NCI-H226 (cell line): ENCODE measurements around the gene FLVCR2.

ENCODE experiments used
- DNase-seq: peaks from one replicate; pipeline ENCODE4 v3.0.0-alpha.2; 2015

Gene FLVCR2

GRCh38 chr14:75636100-75636692 lies 57.8 kb downstream of the FLVCR2 start:
- no peak for DNase-seq

DNA sequence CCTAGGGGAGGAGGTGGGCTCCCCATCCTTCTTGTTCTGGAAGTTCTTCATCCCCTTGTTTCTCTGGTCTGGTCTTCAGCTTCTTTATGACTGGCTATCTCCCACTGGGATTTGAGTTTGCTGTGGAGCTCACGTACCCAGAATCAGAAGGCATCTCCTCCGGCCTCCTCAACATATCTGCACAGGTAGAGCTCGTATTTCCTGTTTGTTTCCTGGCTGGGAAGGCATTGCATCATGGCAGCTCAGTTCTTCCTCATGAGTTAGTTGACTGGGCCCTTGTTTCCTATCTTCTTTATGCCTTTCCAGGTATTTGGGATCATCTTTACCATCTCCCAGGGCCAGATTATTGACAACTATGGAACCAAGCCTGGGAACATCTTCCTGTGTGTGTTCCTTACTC lies 62.5 kb downstream of the FLVCR2 start:
- no peak for DNase-seq

GRCh38 chr14:75643985-75644384 lies 65.6 kb downstream of the FLVCR2 start:
- DNase-seq = no peak

- DNase-seq = no peak
These were observed 66.6 kb downstream of the FLVCR2 start for GRCh38 chr14:75645056-75645455.

DNA sequence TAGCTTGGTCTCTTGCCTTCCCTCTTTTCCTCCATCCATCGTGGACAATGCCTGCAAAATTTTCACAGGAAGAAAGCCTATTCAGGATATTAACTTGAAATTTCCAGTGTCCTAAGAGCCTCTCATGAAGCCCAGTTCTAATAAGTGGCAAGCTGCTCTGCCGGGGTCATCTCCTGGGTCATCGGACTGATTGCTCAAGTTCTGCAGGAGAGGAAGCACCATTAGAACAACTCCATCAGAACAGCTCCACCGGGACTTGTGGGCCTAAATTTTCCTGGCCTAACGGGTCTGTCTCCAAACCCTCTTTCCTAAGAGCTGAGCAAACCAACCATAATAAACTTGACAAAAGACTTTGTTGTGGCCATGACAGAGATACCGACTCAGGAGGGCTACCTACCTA lies 68.3 kb downstream of the FLVCR2 start:
- no peak for DNase-seq

- peak; percentile 13 for DNase-seq
These were observed 69.2 kb downstream of the FLVCR2 start for GRCh38 chr14:75647640-75648039.

- peak; percentile 95 for DNase-seq
These were observed 69.8 kb downstream of the FLVCR2 start for GRCh38 chr14:75648066-75648838.

DNA sequence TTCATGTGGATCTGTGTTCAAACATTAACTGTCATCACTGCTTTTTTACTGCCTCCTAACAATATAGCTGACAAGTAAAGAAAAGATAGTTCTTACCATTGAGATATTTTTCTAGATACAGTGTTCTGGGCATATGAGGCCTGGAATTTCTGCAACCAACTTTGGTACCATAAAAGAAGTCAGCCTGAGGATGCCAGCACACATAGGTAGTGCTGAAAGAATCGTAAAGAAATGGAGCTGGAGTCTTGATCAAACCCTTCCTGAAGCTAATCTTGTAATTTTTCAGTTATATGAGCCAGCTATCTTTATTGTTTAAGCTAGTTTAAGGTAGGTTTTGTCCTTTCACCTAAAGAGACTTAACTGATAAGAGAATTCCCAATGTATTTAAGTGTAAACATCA lies 70.9 kb downstream of the FLVCR2 start:
- DNase-seq = no peak

DNA sequence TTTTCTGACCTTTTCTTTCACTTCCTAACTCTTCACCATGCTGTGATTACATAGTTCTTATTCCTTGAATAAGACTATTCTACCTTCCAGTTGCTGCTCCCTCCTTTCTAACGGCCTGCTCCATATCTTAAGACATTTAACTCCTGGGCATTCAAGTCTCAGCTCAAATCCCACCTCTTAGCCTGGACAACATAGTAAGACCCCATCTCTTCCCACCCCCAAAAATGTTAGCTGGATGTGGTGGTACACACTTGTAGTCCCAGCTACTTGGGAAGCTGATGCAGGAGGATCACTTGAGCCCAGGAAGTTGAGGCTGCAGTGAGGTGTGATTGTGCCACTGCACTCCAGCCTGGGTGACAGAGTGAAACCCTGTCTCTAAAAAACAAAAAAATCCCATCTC lies 71.4 kb downstream of the FLVCR2 start:
- DNase-seq = no peak

- no peak for DNase-seq
These were observed 72.0 kb downstream of the FLVCR2 start for GRCh38 chr14:75650253-75651058.

- no peak for DNase-seq
These were observed 75.1 kb downstream of the FLVCR2 start for GRCh38 chr14:75653563-75653962.

- DNase-seq = peak; percentile 32
These were observed 75.8 kb downstream of the FLVCR2 start for GRCh38 chr14:75654127-75654732.

DNA sequence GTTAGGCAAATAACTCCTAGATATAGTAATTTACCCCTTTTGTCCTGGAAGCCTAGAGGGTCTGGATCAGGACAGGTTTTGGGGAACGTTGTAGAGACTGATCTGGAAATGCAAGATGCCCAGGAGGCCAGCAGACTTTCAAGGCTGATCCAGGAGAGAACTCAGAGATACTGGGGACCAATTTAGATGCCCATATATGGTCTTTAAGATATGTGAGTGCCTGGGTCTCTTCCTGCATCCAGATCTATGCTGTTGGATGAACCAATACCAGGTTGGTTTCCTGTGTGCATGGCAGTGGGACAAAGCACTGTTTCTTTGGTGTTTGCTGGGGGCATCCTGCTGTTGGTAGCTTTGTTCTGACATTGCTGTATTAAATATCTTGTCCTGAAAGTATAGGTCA lies 76.8 kb downstream of the FLVCR2 start:
- DNase-seq = no peak

DNA sequence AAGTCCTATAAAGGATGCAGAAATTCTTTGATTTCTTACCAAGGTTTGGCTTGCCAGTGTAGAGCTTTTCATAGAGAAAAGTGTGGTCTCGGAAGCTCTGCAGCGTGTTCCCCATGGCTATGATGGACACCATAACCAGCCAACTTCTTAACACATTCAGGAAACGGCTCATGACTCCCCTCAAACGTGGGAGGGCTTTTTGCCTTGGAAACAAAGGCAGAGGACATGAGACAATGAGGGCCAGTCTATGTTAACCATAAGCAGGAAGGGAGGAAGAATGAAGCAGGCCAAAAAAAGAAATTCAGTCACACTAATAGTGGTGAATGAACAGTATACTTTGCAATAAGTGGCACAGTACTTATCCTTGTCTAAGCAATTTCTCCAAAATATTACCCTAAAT lies 78.9 kb downstream of the FLVCR2 start:
- no peak for DNase-seq

GRCh38 chr14:75658957-75659356 lies 80.5 kb downstream of the FLVCR2 start:
- no peak for DNase-seq

GRCh38 chr14:75660238-75660629 lies 81.8 kb downstream of the FLVCR2 start:
- DNase-seq = no peak

- peak; percentile 99 for DNase-seq
These were observed 82.4 kb downstream of the FLVCR2 start, which contains the start of the genes ERG28 and TTLL5 for GRCh38 chr14:75660630-75661498. TSS of gene ERG28 (minus strand) at chr14:75660876. CDS start at chr14:75657502, 3,374 bp downstream. TSS of gene TTLL5 (plus strand) at chr14:75661246. CDS start at chr14:75663150, 1,904 bp downstream.

- no peak for DNase-seq
These were observed 83.0 kb downstream of the FLVCR2 start for GRCh38 chr14:75661499-75661814.

DNA sequence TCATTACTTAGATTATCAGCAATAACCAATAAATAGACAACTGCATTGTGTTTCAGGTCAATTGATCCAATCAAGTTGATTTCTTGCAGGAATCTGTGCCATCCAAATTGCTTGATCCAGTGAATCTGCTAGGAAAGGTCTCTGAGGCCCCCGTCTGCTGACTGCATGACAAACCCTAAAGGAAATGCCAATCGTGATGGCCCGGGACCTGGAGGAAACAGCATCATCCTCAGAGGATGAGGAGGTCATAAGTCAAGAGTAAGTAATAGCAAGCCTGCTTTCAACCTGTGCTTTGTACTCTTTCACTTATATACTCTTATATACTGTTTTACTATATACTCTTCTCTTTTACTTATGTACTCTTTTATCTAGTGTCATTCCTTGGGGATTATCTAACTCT lies 84.5 kb downstream of the FLVCR2 start:
- DNase-seq = no peak

DNA sequence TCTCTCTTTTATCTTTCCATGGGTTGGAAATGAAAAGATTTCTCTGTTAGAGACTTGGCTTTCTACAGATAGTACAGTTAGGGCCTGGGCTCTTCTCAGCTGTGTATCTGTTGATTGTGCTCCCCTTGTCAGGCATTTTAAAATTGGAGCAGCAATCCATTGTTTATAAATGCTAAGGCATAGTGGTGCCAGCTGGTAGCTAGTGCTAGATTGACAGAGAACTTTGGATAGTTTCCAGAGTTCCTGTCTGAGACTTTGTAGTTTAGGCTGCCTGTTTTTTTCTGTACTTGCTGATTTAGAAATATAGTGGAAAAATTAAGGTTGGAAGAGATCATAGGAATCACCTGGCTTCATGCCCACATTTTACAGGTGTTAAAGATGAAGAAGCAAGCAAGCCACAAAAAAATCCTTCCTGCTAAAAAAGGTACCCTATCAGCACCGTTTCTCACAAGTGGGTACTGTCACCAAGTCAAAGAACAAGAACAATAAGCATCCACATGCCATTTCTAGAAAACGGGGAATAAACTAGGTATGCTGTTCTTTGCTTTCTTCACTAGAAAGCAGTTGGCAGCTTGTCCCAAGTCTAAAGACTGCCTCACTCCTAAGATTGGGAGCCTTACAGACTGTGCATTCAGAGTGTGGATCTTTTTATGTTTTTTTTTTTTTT lies 88.8 kb downstream of the FLVCR2 start:
- DNase-seq = no peak

GRCh38 chr14:75672605-75673192 lies 94.3 kb downstream of the FLVCR2 start:
- no peak for DNase-seq
